ENCODE data around the gene SMC3.

- no peak for TF ChIP-seq POLR2A (IDR thresholded peaks at IDR 0.05)
- TF ChIP-seq CTCF (IDR thresholded peaks at IDR 0.05), result no peak
Observed at GRCh38 chr10:110615057-110615747, 47.7 kb downstream of the SMC3 start.

All from right lobe of liver (tissue), 4 donors.